K562 (cell line): ENCODE measurements around the gene ATL2. TPM values are rescaled to one million over a fixed set of nuclear protein-coding genes. Genes with fewer than 3 reads are reported as not detected.
A peak's percentile ranks its signal among the peaks of the same experiment; 100 is the strongest.

Source experiments
- CREBBP ChIP-seq: IDR thresholded peaks from one replicate; pipeline ENCODE4 v1.6.1; 2012; ENCODE audit warnings: low read depth, mild to moderate bottlenecking, control low read depth, inconsistent platforms, low read length
- FUS ChIP-seq: fragments of 200-400 bp; formaldehyde crosslinking; optimal IDR thresholded peaks from 2 replicates; pipeline ENCODE3; 2017; ENCODE audit warnings: low read depth, low read length
- GTF2E2 ChIP-seq: fragments of 200-800 bp; sonication (Bioruptor generic); IDR thresholded peaks from 2 replicates; pipeline ENCODE4 v1.6.1; 2016; ENCODE audit warnings: missing genetic modification characterization, missing compliant biosample characterization
- NRF1 ChIP-seq, 2 experiments: fragments of 450-650 bp; IDR thresholded peaks in 1 of 2; conservative IDR thresholded peaks in 1 of 2; 2 replicates each; pipeline ENCODE4 v1.6.1; 2014; ENCODE audit warnings: mild to moderate bottlenecking in 2 of 2
- POLR2G ChIP-seq: fragments of 200-400 bp; formaldehyde crosslinking; IDR thresholded peaks from 2 replicates; pipeline ENCODE4 v1.6.1; 2017; ENCODE audit warnings: low read depth, mild to moderate bottlenecking, antibody characterized with exemption, low read length, moderate library complexity
- PTTG1 ChIP-seq: fragments of 450-650 bp; IDR thresholded peaks from 2 replicates; pipeline ENCODE4 v1.6.1; 2016; ENCODE audit warnings: low read depth, mild to moderate bottlenecking, missing genetic modification characterization, missing compliant biosample characterization
- RUNX1 ChIP-seq: sonication (generic); IDR thresholded peaks from 2 replicates; pipeline ENCODE4 v1.6.1; 2016; ENCODE audit warnings: antibody characterized with exemption, low read depth
- SRSF1 ChIP-seq: fragments of 200-400 bp; formaldehyde crosslinking; IDR thresholded peaks from 2 replicates; pipeline ENCODE4 v1.6.1; 2017; ENCODE audit warnings: mild to moderate bottlenecking, low read depth, low read length, moderate library complexity
- TAL1 ChIP-seq: fragments of 450-650 bp; IDR thresholded peaks from 2 replicates; pipeline ENCODE4 v1.6.1; 2016; ENCODE audit warnings: mild to moderate bottlenecking
- TRIM28 ChIP-seq: fragments of 450-650 bp; IDR thresholded peaks from 2 replicates; pipeline ENCODE4 v1.6.1; 2017
- ZNF76 ChIP-seq: fragments of 250-450 bp; sonication (Bioruptor Pico); IDR thresholded peaks from 2 replicates; pipeline ENCODE4 v1.4.0; 2020; ENCODE audit warnings: mild to moderate bottlenecking, moderate library complexity, borderline replicate concordance
- polyA plus RNA-seq, 8 experiments: library from polyadenylated mRNA; depleted of rRNA in 4 of 8; stranded (reverse) in 5 of 8; unstranded in 3 of 8; fragments of >200 nt; fragmentation: Nextera tagmentation in 2 of 8; fragmentation: Illumina TruSeq in 1 of 8; extraction: Ambion mirVana in 2 of 8; extraction: Trizol in 1 of 8; gene quantifications; 2 replicates each; pipeline versions ENCODE4 v1.2.1 to v1.2.3, GENCODE V29; 2011 to 2014; ENCODE audit warnings: inconsistent platforms in 1 of 8, missing spikeins in 1 of 8
- total RNA-seq, 7 experiments: library from RNA; depleted of rRNA in 6 of 7; stranded (reverse); fragments of >200 nt in 6 of 7; fragmentation: Illumina TruSeq in 2 of 7; extraction: Trizol in 2 of 7; gene quantifications; 2 replicates each; pipeline versions ENCODE4 v1.2.1 to v1.2.3, GENCODE V29; 2011 to 2021; ENCODE audit warnings: low replicate concordance in 1 of 7
- TF ChIP-seq, protein P1 (sequence below), 2 experiments: fragments of 450-650 bp in 1 of 2; IDR thresholded peaks; 2 replicates each; pipeline ENCODE4 v1.6.1; 2011 to 2017; ENCODE audit warnings: low read depth in 2 of 2, antibody characterized with exemption in 1 of 2, borderline replicate concordance in 1 of 2, low read length in 1 of 2, mild to moderate bottlenecking in 1 of 2, mixed read lengths in 1 of 2; ENCODE audit not compliant: control insufficient read depth in 1 of 2
- TF ChIP-seq, protein P2 (sequence below): IDR thresholded peaks from 2 replicates; pipeline ENCODE4 v1.6.1; 2012; ENCODE audit warnings: low read depth, low read length, improper control_type of control experiment, borderline replicate concordance
- TF ChIP-seq, protein P3 (sequence below): fragments of 250-450 bp; sonication (Bioruptor Pico); IDR thresholded peaks from 2 replicates; pipeline ENCODE4 v1.4.0; 2020; ENCODE audit warnings: mild to moderate bottlenecking
- TF ChIP-seq, protein P4 (sequence below): fragments of 250-450 bp; sonication (Bioruptor Pico); IDR thresholded peaks from 2 replicates; pipeline ENCODE4 v1.4.0; 2020

The ATL2 gene
- total and polyA plus RNA-seq, 9 of the 15 experiments (the other 6 are each of a cell fraction or from before 2014, with no cell fraction given): 12.0 to 80.8 (median 70.2) TPM

DNA sequence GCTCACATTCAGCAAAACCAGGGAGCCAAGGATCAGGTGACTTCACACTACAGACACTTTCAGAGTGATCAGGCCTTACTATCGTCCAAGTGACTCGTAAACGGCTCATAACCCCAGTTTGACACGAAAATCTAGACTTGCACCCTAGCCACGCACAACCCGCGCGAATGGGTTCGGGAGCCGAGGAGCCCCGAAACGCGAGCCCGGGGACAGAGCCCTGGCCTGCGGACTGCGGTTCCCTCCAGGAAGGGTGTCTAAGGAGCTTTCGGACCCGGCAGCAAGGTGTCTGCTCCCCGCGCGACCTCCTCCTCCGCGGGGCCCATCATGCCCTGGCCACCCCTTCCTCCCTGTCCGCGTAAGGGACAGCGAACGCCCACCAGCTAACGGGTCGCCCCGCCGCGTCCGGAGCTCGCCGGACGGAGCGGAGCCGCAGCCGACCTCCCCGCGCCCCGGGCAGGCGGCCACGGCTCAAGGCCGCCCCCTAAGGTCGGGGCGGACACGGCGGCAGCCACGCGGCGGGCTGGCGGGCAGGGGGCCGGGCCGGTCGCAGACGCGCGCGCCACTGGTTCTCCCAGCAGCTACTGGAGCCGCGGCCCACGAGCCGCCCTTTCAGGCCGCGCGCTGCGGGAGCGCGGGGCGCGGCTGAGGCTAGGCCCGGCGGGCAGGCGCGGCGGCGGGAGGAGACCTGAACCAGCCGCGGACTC is 575 bp downstream of the ATL2 start (continued):
- TF ChIP-seq, protein P1, sequence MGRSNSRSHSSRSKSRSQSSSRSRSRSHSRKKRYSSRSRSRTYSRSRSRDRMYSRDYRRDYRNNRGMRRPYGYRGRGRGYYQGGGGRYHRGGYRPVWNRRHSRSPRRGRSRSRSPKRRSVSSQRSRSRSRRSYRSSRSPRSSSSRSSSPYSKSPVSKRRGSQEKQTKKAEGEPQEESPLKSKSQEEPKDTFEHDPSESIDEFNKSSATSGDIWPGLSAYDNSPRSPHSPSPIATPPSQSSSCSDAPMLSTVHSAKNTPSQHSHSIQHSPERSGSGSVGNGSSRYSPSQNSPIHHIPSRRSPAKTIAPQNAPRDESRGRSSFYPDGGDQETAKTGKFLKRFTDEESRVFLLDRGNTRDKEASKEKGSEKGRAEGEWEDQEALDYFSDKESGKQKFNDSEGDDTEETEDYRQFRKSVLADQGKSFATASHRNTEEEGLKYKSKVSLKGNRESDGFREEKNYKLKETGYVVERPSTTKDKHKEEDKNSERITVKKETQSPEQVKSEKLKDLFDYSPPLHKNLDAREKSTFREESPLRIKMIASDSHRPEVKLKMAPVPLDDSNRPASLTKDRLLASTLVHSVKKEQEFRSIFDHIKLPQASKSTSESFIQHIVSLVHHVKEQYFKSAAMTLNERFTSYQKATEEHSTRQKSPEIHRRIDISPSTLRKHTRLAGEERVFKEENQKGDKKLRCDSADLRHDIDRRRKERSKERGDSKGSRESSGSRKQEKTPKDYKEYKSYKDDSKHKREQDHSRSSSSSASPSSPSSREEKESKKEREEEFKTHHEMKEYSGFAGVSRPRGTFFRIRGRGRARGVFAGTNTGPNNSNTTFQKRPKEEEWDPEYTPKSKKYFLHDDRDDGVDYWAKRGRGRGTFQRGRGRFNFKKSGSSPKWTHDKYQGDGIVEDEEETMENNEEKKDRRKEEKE (IDR thresholded peaks at IDR 0.05; ENCODE audit: borderline replicate concordance in 1 of 2, control insufficient read depth in 1 of 2, low read depth in 2 of 2, low read length in 1 of 2): no peak; a peak in 1 of 4 replicates
- TF ChIP-seq ZNF76 (CRISPR knock-in tag) (no peak), POLR2G (no peak), GTF2E2 (no peak), CREBBP (no peak), TRIM28 (no peak), SRSF1 (no peak), FUS (no peak), RUNX1 (no peak), NRF1 (conservative IDR thresholded peaks at IDR 0.05 in 1 of 2, IDR thresholded peaks at IDR 0.05 in 1 of 2) (peak in 1 of 2 experiments; percentile 3; a peak in 1 of 4 replicates), PTTG1 (no peak), TAL1 (no peak)
- TF ChIP-seq, protein P2, sequence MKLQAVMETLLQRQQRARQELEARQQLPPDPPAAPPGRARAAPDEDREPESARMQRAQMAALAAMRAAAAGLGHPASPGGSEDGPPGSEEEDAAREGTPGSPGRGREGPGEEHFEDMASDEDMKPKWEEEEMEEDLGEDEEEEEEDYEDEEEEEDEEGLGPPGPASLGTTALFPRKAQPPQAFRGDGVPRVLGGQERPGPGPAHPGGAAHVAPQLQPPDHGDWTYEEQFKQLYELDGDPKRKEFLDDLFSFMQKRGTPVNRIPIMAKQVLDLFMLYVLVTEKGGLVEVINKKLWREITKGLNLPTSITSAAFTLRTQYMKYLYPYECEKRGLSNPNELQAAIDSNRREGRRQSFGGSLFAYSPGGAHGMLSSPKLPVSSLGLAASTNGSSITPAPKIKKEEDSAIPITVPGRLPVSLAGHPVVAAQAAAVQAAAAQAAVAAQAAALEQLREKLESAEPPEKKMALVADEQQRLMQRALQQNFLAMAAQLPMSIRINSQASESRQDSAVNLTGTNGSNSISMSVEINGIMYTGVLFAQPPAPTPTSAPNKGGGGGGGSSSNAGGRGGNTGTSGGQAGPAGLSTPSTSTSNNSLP: no peak
- TF ChIP-seq, protein P3, sequence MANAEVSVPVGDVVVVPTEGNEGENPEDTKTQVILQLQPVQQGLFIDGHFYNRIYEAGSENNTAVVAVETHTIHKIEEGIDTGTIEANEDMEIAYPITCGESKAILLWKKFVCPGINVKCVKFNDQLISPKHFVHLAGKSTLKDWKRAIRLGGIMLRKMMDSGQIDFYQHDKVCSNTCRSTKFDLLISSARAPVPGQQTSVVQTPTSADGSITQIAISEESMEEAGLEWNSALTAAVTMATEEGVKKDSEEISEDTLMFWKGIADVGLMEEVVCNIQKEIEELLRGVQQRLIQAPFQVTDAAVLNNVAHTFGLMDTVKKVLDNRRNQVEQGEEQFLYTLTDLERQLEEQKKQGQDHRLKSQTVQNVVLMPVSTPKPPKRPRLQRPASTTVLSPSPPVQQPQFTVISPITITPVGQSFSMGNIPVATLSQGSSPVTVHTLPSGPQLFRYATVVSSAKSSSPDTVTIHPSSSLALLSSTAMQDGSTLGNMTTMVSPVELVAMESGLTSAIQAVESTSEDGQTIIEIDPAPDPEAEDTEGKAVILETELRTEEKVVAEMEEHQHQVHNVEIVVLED (CRISPR knock-in tag): no peak
- TF ChIP-seq, protein P4, sequence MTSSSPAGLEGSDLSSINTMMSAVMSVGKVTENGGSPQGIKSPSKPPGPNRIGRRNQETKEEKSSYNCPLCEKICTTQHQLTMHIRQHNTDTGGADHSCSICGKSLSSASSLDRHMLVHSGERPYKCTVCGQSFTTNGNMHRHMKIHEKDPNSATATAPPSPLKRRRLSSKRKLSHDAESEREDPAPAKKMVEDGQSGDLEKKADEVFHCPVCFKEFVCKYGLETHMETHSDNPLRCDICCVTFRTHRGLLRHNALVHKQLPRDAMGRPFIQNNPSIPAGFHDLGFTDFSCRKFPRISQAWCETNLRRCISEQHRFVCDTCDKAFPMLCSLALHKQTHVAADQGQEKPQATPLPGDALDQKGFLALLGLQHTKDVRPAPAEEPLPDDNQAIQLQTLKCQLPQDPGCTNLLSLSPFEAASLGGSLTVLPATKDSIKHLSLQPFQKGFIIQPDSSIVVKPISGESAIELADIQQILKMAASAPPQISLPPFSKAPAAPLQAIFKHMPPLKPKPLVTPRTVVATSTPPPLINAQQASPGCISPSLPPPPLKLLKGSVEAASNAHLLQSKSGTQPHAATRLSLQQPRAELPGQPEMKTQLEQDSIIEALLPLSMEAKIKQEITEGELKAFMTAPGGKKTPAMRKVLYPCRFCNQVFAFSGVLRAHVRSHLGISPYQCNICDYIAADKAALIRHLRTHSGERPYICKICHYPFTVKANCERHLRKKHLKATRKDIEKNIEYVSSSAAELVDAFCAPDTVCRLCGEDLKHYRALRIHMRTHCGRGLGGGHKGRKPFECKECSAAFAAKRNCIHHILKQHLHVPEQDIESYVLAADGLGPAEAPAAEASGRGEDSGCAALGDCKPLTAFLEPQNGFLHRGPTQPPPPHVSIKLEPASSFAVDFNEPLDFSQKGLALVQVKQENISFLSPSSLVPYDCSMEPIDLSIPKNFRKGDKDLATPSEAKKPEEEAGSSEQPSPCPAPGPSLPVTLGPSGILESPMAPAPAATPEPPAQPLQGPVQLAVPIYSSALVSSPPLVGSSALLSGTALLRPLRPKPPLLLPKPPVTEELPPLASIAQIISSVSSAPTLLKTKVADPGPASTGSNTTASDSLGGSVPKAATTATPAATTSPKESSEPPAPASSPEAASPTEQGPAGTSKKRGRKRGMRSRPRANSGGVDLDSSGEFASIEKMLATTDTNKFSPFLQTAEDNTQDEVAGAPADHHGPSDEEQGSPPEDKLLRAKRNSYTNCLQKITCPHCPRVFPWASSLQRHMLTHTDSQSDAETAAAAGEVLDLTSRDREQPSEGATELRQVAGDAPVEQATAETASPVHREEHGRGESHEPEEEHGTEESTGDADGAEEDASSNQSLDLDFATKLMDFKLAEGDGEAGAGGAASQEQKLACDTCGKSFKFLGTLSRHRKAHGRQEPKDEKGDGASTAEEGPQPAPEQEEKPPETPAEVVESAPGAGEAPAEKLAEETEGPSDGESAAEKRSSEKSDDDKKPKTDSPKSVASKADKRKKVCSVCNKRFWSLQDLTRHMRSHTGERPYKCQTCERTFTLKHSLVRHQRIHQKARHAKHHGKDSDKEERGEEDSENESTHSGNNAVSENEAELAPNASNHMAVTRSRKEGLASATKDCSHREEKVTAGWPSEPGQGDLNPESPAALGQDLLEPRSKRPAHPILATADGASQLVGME (CRISPR knock-in tag): no peak
